Psoas muscle (tissue), 8 donors: Measurements from ENCODE around the gene WDSUB1. TPM values are rescaled to one million over a fixed set of nuclear protein-coding genes. Genes with fewer than 3 reads are reported as not detected.

Source experiments
- ATAC-seq, 4 donors: fragments of 200-7000 bp; cut with Tn5 transposase; one replicate each; pipeline ENCODE4 v1.9.1; 2020; ENCODE audit warnings: moderate library complexity in 3 of 4, mild to moderate bottlenecking in 2 of 4
- DNase-seq, 2 donors: peaks; one replicate each; pipeline ENCODE4 v3.0.0-alpha.2; 2020
- H3K27ac ChIP-seq: fragments of 200-600 bp; one replicate; pipeline ENCODE4 v1.8.0; 2022
- H3K27me3 ChIP-seq, 3 donors: fragments of 200-600 bp in 1 of 3; one replicate each; pipeline versions ENCODE4 v1.6.1 to v1.8.0; 2013 to 2022; ENCODE audit warnings: low read length in 2 of 3, mild to moderate bottlenecking in 2 of 3, moderate library complexity in 1 of 3; ENCODE audit not compliant: insufficient read depth in 3 of 3
- H3K36me3 ChIP-seq, 2 donors: fragments of 200-600 bp in 1 of 2; one replicate each; pipeline versions ENCODE4 v1.6.1 to v1.8.0; 2013 to 2022; ENCODE audit warnings: low read depth in 1 of 2, mild to moderate bottlenecking in 1 of 2, moderate library complexity in 1 of 2; ENCODE audit not compliant: insufficient read depth in 1 of 2
- H3K4me1 ChIP-seq: fragments of 200-600 bp; one replicate; pipeline ENCODE4 v1.8.0; 2022
- H3K4me3 ChIP-seq: fragments of 200-600 bp; one replicate; pipeline ENCODE4 v1.8.0; 2022; ENCODE audit warnings: mild to moderate bottlenecking
- H3K9me3 ChIP-seq: fragments of 200-600 bp; one replicate; pipeline ENCODE4 v1.8.0; 2022
- WGBS, 3 donors: extraction: QIAGEN DNeasy Blood & Tissue Kit; methylation state at CpG; one replicate each; pipeline versions ENCODE4 v1.1.6 to v1.1.7; 2013; 5-methylcytosine and 5-hydroxymethylcytosine counted together
- intact Hi-C, 2 donors: fragments of 100-400 bp; cut with DNase I; formaldehyde crosslinking; loops; one replicate each; pipeline versions ENCODE4 v1.11.0 to v1.14.2; 2022
- polyA plus RNA-seq, 3 donors: library from polyadenylated mRNA; stranded (reverse); fragments of 200-250 nt; gene quantifications; one replicate each; pipeline ENCODE4 v1.2.3, GENCODE V29; 2013
- total RNA-seq, 4 donors: library from RNA; stranded (reverse); fragmentation: NEBNext Ultra II Directional in 2 of 4; extraction: Animal tissue kit (Norgen Biotek cat#: 25700) in 2 of 4; gene quantifications; one replicate each; pipeline versions ENCODE4 v1.2.1 to v1.2.4, GENCODE V29; 2021 to 2023
- TF ChIP-seq, protein P1 (sequence below): fragments of 200-600 bp; IDR thresholded peaks from one replicate; pipeline ENCODE4 v1.8.0; 2022; ENCODE audit warnings: antibody characterized with exemption
- donor health status: healthy with polysubstance abuse.
- donor health status: DM: no; HTN: no; CAD: no; lungs with moderate emphysema.
- donor health status: Bipolar disorder and iron deficiency.
- donor health status: healthy.
- donor health status: DM: yes; HTN: yes; CAD: no.
- donor health status: DM: no; HTN: no; CAD: no.
- donor health status: DM: no; HTN: no; CAD: no.
- donor health status: DM: yes; HTN: yes; CAD: no.

WDSUB1 gene
- total and polyA plus RNA-seq, 7 donors = 3.5 to 4.9 (median 4.4) TPM

DNA sequence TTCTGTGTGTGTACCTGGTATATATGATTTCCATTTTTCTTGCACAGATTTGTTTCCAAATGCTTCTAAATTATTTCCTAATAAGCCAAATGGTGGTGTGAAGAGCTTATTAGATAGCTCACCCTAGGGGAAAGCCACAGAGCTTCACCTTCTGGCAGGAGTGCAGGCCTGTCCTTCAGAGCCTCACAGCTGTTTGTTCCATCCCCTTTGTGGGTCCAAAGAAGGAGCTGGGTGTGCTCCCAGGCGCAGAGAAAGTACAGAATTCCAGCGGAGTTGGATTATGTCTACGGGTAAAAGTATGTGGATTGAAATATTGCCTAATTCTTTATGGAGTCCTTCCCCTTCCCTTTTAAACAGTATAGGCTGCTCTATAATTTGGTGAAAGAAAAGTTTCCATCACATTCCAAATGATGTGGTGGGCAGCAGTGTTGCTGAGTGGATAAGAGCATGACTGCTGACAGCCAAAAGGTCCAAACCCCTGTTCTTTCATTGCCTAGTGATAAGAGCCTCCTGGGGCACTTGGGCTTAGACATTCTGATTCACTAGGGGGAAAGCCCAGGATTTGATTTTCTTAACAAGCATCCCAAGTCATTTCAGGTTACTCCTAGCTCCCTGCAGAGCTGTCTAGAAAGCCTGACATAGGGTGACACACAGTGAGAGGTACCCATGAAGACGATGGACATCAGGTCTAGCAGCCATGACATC is 86.6 kb downstream of the WDSUB1 start:
- no peak overlapping the region for H3K27ac ChIP-seq
- H3K27me3 ChIP-seq = no peaks in the 10 kb centered on the region
- intact Hi-C loops = no loop called here
- H3K4me1 ChIP-seq = no peaks in the 10 kb centered on the region
- peaks cover 0 to 15% of the 10 kb centered on the region in 2 donors for H3K36me3 ChIP-seq
- no peaks in the 10 kb centered on the region for H3K9me3 ChIP-seq
- DNase-seq = no peak
- H3K4me3 ChIP-seq = no peak overlapping the region
- TF ChIP-seq, protein P1, sequence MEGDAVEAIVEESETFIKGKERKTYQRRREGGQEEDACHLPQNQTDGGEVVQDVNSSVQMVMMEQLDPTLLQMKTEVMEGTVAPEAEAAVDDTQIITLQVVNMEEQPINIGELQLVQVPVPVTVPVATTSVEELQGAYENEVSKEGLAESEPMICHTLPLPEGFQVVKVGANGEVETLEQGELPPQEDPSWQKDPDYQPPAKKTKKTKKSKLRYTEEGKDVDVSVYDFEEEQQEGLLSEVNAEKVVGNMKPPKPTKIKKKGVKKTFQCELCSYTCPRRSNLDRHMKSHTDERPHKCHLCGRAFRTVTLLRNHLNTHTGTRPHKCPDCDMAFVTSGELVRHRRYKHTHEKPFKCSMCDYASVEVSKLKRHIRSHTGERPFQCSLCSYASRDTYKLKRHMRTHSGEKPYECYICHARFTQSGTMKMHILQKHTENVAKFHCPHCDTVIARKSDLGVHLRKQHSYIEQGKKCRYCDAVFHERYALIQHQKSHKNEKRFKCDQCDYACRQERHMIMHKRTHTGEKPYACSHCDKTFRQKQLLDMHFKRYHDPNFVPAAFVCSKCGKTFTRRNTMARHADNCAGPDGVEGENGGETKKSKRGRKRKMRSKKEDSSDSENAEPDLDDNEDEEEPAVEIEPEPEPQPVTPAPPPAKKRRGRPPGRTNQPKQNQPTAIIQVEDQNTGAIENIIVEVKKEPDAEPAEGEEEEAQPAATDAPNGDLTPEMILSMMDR = no peak
- no peak for ATAC-seq
- 31 to 45% (median 37%) methylated on average over 4 of the region's 4 CpGs for WGBS, 3 donors

DNA sequence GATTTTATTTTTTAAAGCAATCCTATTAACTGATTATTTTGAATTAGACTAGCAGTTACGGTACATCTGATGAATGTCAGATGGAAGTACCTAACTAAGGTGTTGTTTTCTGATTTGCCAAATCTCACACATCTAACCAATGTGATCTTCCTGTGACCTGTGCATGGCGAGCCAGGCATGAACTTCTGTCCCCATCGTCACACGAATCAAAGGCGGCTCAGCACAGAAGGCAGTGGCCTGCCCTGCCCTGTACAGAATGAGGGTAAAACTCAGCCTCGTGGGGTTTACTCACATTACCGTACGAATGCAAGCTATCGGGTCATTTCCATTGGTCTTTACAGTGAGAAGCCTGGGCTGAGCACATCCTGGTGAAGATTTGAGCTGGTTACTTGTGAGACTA is 87.3 kb downstream of the WDSUB1 start:
- Histone ChIP-seq H3K4me3 (no peak overlapping the region), H3K36me3 (peaks cover 0 to 19% of the 10 kb centered on the region in 2 donors), H3K4me1 (no peaks in the 10 kb centered on the region), H3K9me3 (no peaks in the 10 kb centered on the region), H3K27ac (no peak overlapping the region), H3K27me3 (no peaks in the 10 kb centered on the region)
- WGBS, 3 donors = 76 to 83% (median 79%) methylated on average over 9 of the region's 9 CpGs
- ATAC-seq = no peak
- intact Hi-C loops = no loop called here
- TF ChIP-seq, protein P1 = no peak
- DNase-seq = no peak

- WGBS, 3 donors = 95 to 97% (median 96%) methylated on average over 14 of the region's 14 CpGs
- Histone ChIP-seq H3K27me3 (no peaks in the 10 kb centered on the region), H3K27ac (no peak overlapping the region), H3K4me1 (no peaks in the 10 kb centered on the region), H3K36me3 (peaks cover 0 to 19% of the 10 kb centered on the region in 2 donors), H3K4me3 (no peak overlapping the region), H3K9me3 (no peaks in the 10 kb centered on the region)
- no peak for DNase-seq
- ATAC-seq = no peak
- intact Hi-C loops = no loop called here
- TF ChIP-seq, protein P1 = no peak
These were observed 90.0 kb downstream of the WDSUB1 start for GRCh38 chr2:159196393-159196925.

- intact Hi-C loops = no loop called here
- H3K27ac ChIP-seq = no peak overlapping the region
- peaks cover 0 to 19% of the 10 kb centered on the region in 2 donors for H3K36me3 ChIP-seq
- H3K27me3 ChIP-seq = no peaks in the 10 kb centered on the region
- no peaks in the 10 kb centered on the region for H3K9me3 ChIP-seq
- ATAC-seq (no peak), DNase-seq (no peak)
- WGBS, 3 donors = 57 to 81% (median 71%) methylated on average over 6 of the region's 6 CpGs
- TF ChIP-seq, protein P1 = no peak
- H3K4me3 ChIP-seq = no peak overlapping the region
- no peaks in the 10 kb centered on the region for H3K4me1 ChIP-seq
These were observed 90.8 kb downstream of the WDSUB1 start for GRCh38 chr2:159195697-159196096.
